Kidney epithelial cell (primary cell): ENCODE data around the gene RIMBP2. TPM values are rescaled to one million over a fixed set of nuclear protein-coding genes. Genes with fewer than 3 reads are reported as not detected.

Source experiments
- DNase-seq: peaks from one replicate; pipeline ENCODE4 v3.0.0-alpha.2; 2010; ENCODE audit warnings: low read depth
- H3K27me3 ChIP-seq: 2 replicates; pipeline ENCODE4 v1.6.0; 2011; ENCODE audit warnings: low read length; ENCODE audit not compliant: control insufficient read depth, insufficient read depth
- H3K36me3 ChIP-seq: 2 replicates; pipeline ENCODE4 v1.5.1; 2011; ENCODE audit warnings: low read length; ENCODE audit not compliant: control insufficient read depth, insufficient read depth
- H3K4me3 ChIP-seq: 2 replicates; pipeline ENCODE4 v1.5.1; 2011; ENCODE audit warnings: low read depth, mild to moderate bottlenecking, control low read depth, low read length
- CTCF ChIP-seq: IDR thresholded peaks from 2 replicates; pipeline ENCODE4 v1.5.1; 2011; ENCODE audit warnings: mild to moderate bottlenecking, moderate library complexity, low read length, control low read depth, inconsistent platforms; ENCODE audit not compliant: insufficient read depth, poor library complexity, severe bottlenecking
- total RNA-seq: library from RNA; depleted of rRNA; stranded (reverse); fragments of >200 nt; gene quantifications from 2 replicates; pipeline ENCODE4 v1.2.3, GENCODE V29; 2015

The RIMBP2 gene
- total RNA-seq, 1 donor from 2014 or later, result 0.50 TPM

- Histone ChIP-seq H3K36me3 (no peaks in the 10 kb centered on the region), H3K4me3 (no peak overlapping the region), H3K27me3 (no peaks in the 10 kb centered on the region)
- TF ChIP-seq CTCF, result no peak
- DNase-seq, result no peak
These were observed 50.3 kb downstream of the RIMBP2 start for GRCh38 chr12:130665753-130666152.

GRCh38 chr12:130664772-130665171 is 51.3 kb downstream of the RIMBP2 start:
- no peak for DNase-seq
- no peaks in the 10 kb centered on the region for H3K36me3 ChIP-seq
- no peak overlapping the region for H3K4me3 ChIP-seq
- TF ChIP-seq CTCF, result no peak
- H3K27me3 ChIP-seq, result no peaks in the 10 kb centered on the region

GRCh38 chr12:130664252-130664651 is 51.8 kb downstream of the RIMBP2 start:
- Histone ChIP-seq H3K4me3 (no peak overlapping the region), H3K27me3 (no peaks in the 10 kb centered on the region), H3K36me3 (no peaks in the 10 kb centered on the region)
- DNase-seq, result no peak
- TF ChIP-seq CTCF, result no peak

- no peak for DNase-seq
- no peak for TF ChIP-seq CTCF
- H3K27me3 ChIP-seq, result no peaks in the 10 kb centered on the region
- H3K36me3 ChIP-seq, result no peaks in the 10 kb centered on the region
- no peak overlapping the region for H3K4me3 ChIP-seq
These were observed 52.6 kb downstream of the RIMBP2 start for GRCh38 chr12:130663514-130663913.

GRCh38 chr12:130661486-130662255 is 54.4 kb downstream of the RIMBP2 start:
- no peak for TF ChIP-seq CTCF
- Histone ChIP-seq H3K36me3 (no peaks in the 10 kb centered on the region), H3K4me3 (no peak overlapping the region), H3K27me3 (no peaks in the 10 kb centered on the region)
- DNase-seq, result no peak

- no peak for TF ChIP-seq CTCF
- no peak for DNase-seq
- Histone ChIP-seq H3K27me3 (no peaks in the 10 kb centered on the region), H3K36me3 (no peaks in the 10 kb centered on the region), H3K4me3 (no peak overlapping the region)
These were observed 55.0 kb downstream of the RIMBP2 start for GRCh38 chr12:130661059-130661458.
